Measurements from ENCODE around the gene ANKRD60. TPM values are rescaled to one million over a fixed set of nuclear protein-coding genes. Genes with fewer than 3 reads are reported as not detected.

The ANKRD60 gene
- total RNA-seq, 1 donor from 2014 or later, result not detected

Other genes starting within 250 kb of the ANKRD60 start
- gene RAB22A, start 81.1 kb upstream of the ANKRD60 start, total RNA-seq, result 21.3 TPM
- gene VAPB, start 160.6 kb upstream of the ANKRD60 start, total RNA-seq, result 63.0 TPM